ENCODE results near the gene ZMYND8. TPM values are rescaled to one million over a fixed set of nuclear protein-coding genes. Genes with fewer than 3 reads are reported as not detected.
"Not testable (repeated sequence)": the region's sequence is repeated elsewhere in the genome, so short reads cannot be mapped to it uniquely, and the experiment has no call there.

ZMYND8 gene
- total RNA-seq, 1 experiment from 2014 or later, result 44.1 TPM

GRCh38 chr20:47250360-47250759 is 106.1 kb downstream of the ZMYND8 start:
- Histone ChIP-seq H3K79me2 (ENCODE audit: low read length) (peaks cover 78% of the 10 kb centered on the region), H3K27me3 (ENCODE audit: low read length) (no peaks in the 10 kb centered on the region), H2AFZ (ENCODE audit: low read length) (no peak overlapping the region), H3K4me1 (ENCODE audit: low read length) (peaks cover 20% of the 10 kb centered on the region), H3K36me3 (ENCODE audit: insufficient read depth, low read length) (peaks cover 67% of the 10 kb centered on the region), H3K4me3 (ENCODE audit: low read length) (no peak overlapping the region), H3K9me2 (replicated peaks; ENCODE audit: insufficient read depth, low read length) (no peaks in the 10 kb centered on the region), H3K4me2 (ENCODE audit: low read depth, low read length, poor library complexity, severe bottlenecking) (no peak overlapping the region), H3K9ac (ENCODE audit: low read length) (no peak overlapping the region), H4K20me1 (ENCODE audit: insufficient read depth, low read depth, low read length) (peaks cover 8% of the 10 kb centered on the region; the same call in 1 of the 2 replicates), H3K9me3 (ENCODE audit: low read length) (no peaks in the 10 kb centered on the region), H3K27ac (ENCODE audit: low read length) (0 out of 2 replicates have a peak overlapping the region, but pooled peaks have one; percentile 8)
- no peak for DNase-seq

DNA sequence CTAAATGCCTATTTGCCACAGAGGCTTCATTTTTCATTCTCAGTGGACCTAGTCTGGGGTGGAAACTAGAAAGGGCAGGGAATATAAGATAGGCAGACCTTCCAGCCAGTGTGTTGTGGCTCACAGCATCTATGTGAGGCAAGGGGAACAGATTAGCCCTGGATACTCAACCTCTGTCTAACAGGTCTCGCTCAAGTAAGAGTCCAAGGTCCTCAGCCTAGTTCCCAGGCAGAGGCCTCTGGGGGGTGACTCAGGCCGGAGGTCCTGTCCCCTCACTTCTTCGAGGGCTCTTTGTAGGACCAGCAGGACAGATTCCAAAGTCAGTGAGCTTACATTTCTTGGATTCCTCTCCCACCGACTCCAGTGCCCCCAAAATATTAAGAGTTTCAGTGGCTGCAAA is 106.6 kb downstream of the ZMYND8 start:
- H3K36me3 ChIP-seq (ENCODE audit: insufficient read depth, low read length), result peaks cover 66% of the 10 kb centered on the region
- peaks cover 79% of the 10 kb centered on the region for H3K79me2 ChIP-seq (ENCODE audit: low read length)

DNA sequence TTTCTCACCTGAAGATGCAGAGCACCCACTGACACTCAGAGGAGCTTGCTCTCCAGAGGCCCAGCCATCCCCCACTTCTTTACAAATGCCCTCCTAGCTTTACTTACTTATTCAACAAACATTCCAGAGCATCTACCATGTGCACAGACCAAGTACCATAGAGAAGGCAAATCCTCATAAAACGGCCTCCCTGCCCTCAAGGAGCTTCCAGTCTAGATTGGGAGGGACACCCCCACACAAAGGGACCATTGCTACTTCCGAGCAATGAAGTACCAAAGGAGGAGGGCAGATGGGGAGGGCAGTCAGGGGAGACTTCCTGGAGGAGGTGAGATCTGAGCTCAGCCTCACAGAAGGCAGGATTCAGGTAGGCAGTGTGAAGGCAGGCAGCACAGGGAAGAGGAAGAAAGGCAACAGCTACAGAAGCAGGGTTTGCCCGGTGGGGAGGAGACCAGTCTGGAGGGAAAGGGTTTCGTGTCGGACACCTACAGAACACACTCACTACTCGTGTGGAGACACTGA is 108.0 kb downstream of the ZMYND8 start:
- H3K9me3 ChIP-seq (ENCODE audit: low read length), result no peaks in the 10 kb centered on the region
- no peak overlapping the region for H3K4me2 ChIP-seq (ENCODE audit: low read depth, low read length, poor library complexity, severe bottlenecking)
- peaks cover 13% of the 10 kb centered on the region; the same call in 1 of the 2 replicates for H4K20me1 ChIP-seq (ENCODE audit: insufficient read depth, low read depth, low read length)
- H3K36me3 ChIP-seq (ENCODE audit: insufficient read depth, low read length), result peaks cover 63% of the 10 kb centered on the region
- H2AFZ ChIP-seq (ENCODE audit: low read length), result no peak overlapping the region
- H3K9ac ChIP-seq (ENCODE audit: low read length), result no peak overlapping the region
- no peak overlapping the region for H3K27ac ChIP-seq (ENCODE audit: low read length)
- no peaks in the 10 kb centered on the region for H3K9me2 ChIP-seq (replicated peaks; ENCODE audit: insufficient read depth, low read length)
- H3K79me2 ChIP-seq (ENCODE audit: low read length), result peaks cover 74% of the 10 kb centered on the region
- peaks cover 18% of the 10 kb centered on the region for H3K4me1 ChIP-seq (ENCODE audit: low read length)
- no peak overlapping the region for H3K4me3 ChIP-seq (ENCODE audit: low read length)
- H3K27me3 ChIP-seq (ENCODE audit: low read length), result no peaks in the 10 kb centered on the region
- DNase-seq, result no peak

More for the DNA sequence above, 106.6 kb downstream of the ZMYND8 start:
- no peaks in the 10 kb centered on the region for H3K27me3 ChIP-seq (ENCODE audit: low read length)
- no peak overlapping the region for H3K4me3 ChIP-seq (ENCODE audit: low read length)
- no peak overlapping the region for H3K9ac ChIP-seq (ENCODE audit: low read length)
- H2AFZ ChIP-seq (ENCODE audit: low read length), result no peak overlapping the region
- H3K4me1 ChIP-seq (ENCODE audit: low read length), result peaks cover 22% of the 10 kb centered on the region
- H3K9me3 ChIP-seq (ENCODE audit: low read length), result no peaks in the 10 kb centered on the region
- no peaks in the 10 kb centered on the region for H3K9me2 ChIP-seq (replicated peaks; ENCODE audit: insufficient read depth, low read length)
- H4K20me1 ChIP-seq (ENCODE audit: insufficient read depth, low read depth, low read length), result peaks cover 8% of the 10 kb centered on the region; the same call in 1 of the 2 replicates
- DNase-seq, result no peak
- H3K4me2 ChIP-seq (ENCODE audit: low read depth, low read length, poor library complexity, severe bottlenecking), result no peak overlapping the region
- no peak overlapping the region for H3K27ac ChIP-seq (ENCODE audit: low read length)

DNA sequence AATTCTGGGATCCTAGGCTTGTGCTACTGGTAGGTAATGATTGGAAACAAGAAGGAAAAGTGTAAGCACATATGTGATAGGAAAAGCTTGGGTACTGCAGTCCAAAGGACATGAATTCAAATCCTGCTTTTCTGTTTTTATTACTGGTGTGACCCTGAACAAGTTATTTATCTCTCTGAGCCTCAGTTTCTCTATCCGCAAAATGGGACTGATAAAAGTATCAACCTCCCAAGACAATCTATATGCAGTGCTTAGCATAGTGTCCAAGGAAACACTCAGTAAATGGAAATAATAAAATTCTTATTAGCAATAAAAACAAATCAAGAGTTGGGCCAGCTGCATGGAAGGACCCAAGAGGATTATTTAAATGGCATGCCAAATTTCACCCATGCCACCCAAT is 108.5 kb downstream of the ZMYND8 start:
- H3K79me2 ChIP-seq (ENCODE audit: low read length), result peaks cover 78% of the 10 kb centered on the region

DNA sequence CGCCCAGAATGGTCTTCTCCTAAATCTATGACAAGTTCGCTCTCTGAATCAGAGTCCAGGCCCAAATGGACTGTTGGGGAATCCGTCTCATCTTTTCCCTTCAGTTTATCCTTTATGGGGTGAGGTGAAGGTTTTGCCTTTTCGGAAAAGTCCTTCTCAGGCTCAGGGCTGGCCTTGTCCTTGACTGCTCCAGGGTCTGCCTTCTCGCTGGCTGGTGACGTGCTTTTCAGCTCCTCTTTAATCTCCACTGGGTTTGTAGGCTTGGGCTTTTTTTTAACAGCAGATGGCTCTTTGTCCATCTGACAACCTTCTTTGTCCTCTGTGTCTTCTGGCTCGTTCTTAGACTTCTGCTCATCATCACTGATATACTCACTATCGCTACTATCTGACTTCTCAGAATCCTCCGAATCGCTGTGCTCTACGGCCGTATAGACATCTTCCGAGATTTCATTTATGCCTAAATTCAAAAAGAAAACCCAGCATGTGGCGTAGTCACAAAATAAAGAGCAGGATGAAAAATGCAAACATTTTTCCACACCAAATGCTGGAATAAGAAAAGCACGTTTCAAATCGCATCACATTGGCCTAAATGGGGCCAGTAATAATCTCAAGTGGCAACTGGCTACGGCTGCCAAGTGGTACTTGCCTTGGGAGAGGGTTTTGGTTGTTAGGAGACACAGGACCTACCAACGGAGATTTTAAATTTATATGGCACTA is 110.3 kb downstream of the ZMYND8 start:
- H3K4me2 ChIP-seq (ENCODE audit: low read depth, low read length, poor library complexity, severe bottlenecking), result no peak overlapping the region
- H3K79me2 ChIP-seq (ENCODE audit: low read length), result peaks cover 81% of the 10 kb centered on the region
- H3K9me3 ChIP-seq (ENCODE audit: low read length), result no peaks in the 10 kb centered on the region
- no peak for DNase-seq
- peaks cover 72% of the 10 kb centered on the region for H3K36me3 ChIP-seq (ENCODE audit: insufficient read depth, low read length)
- peaks cover 7% of the 10 kb centered on the region for H3K4me1 ChIP-seq (ENCODE audit: low read length)
- peaks cover 19% of the 10 kb centered on the region; the same call in 1 of the 2 replicates for H4K20me1 ChIP-seq (ENCODE audit: insufficient read depth, low read depth, low read length)
- H3K9me2 ChIP-seq (replicated peaks; ENCODE audit: insufficient read depth, low read length), result no peaks in the 10 kb centered on the region
- H3K27me3 ChIP-seq (ENCODE audit: low read length), result no peaks in the 10 kb centered on the region
- no peak overlapping the region for H3K9ac ChIP-seq (ENCODE audit: low read length)
- H3K4me3 ChIP-seq (ENCODE audit: low read length), result no peak overlapping the region
- H2AFZ ChIP-seq (ENCODE audit: low read length), result no peak overlapping the region
- no peak overlapping the region for H3K27ac ChIP-seq (ENCODE audit: low read length)

More for the DNA sequence above, 108.5 kb downstream of the ZMYND8 start:
- H3K4me1 ChIP-seq (ENCODE audit: low read length), result peaks cover 15% of the 10 kb centered on the region
- H3K27ac ChIP-seq (ENCODE audit: low read length), result no peak overlapping the region
- no peak overlapping the region for H2AFZ ChIP-seq (ENCODE audit: low read length)
- peaks cover 16% of the 10 kb centered on the region; the same call in 1 of the 2 replicates for H4K20me1 ChIP-seq (ENCODE audit: insufficient read depth, low read depth, low read length)
- H3K27me3 ChIP-seq (ENCODE audit: low read length), result no peaks in the 10 kb centered on the region
- no peak for DNase-seq
- H3K9me3 ChIP-seq (ENCODE audit: low read length), result no peaks in the 10 kb centered on the region
- no peak overlapping the region for H3K4me3 ChIP-seq (ENCODE audit: low read length)
- H3K4me2 ChIP-seq (ENCODE audit: low read depth, low read length, poor library complexity, severe bottlenecking), result no peak overlapping the region
- H3K36me3 ChIP-seq (ENCODE audit: insufficient read depth, low read length), result peaks cover 67% of the 10 kb centered on the region
- H3K9ac ChIP-seq (ENCODE audit: low read length), result no peak overlapping the region
- H3K9me2 ChIP-seq (replicated peaks; ENCODE audit: insufficient read depth, low read length), result no peaks in the 10 kb centered on the region

- not testable (repeated sequence) for DNase-seq; H3K9ac ChIP-seq (ENCODE audit: low read length); H2AFZ ChIP-seq (ENCODE audit: low read length); H3K9me2 ChIP-seq (replicated peaks; ENCODE audit: insufficient read depth, low read length); H3K27me3 ChIP-seq (ENCODE audit: low read length); H3K9me3 ChIP-seq (ENCODE audit: low read length); H3K4me2 ChIP-seq (ENCODE audit: low read depth, low read length, poor library complexity, severe bottlenecking); H3K4me1 ChIP-seq (ENCODE audit: low read length); H3K4me3 ChIP-seq (ENCODE audit: low read length); H3K27ac ChIP-seq (ENCODE audit: low read length)
- Histone ChIP-seq H3K36me3 (ENCODE audit: insufficient read depth, low read length) (peaks cover 61% of the 10 kb centered on the region), H4K20me1 (ENCODE audit: insufficient read depth, low read depth, low read length) (peaks cover 19% of the 10 kb centered on the region; the same call in 1 of the 2 replicates), H3K79me2 (ENCODE audit: low read length) (peaks cover 71% of the 10 kb centered on the region)
Measured at GRCh38 chr20:47245166-47245565, 111.3 kb downstream of the ZMYND8 start.

DNA sequence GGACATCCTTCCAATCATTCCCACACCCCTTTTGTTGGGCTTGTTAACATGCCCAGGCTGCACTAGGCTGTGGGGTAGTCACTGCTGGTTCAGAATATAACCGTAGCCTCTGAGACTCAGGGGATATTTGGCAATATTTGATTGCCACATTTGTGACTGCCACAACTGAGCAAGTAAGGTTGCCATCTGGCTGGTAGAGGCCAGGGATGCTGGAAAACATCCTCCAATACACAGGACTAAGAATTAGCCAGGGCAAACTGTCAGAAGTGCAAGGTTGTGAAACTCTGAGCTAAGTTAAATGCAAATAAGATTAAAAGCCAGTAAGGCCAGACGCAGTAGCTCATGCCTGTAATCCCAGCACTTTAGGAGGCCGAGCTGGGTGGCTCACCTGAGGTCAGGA is 112.0 kb downstream of the ZMYND8 start:
- no peak overlapping the region for H2AFZ ChIP-seq (ENCODE audit: low read length)
- peaks cover 19% of the 10 kb centered on the region; the same call in 1 of the 2 replicates for H4K20me1 ChIP-seq (ENCODE audit: insufficient read depth, low read depth, low read length)
- peaks cover 56% of the 10 kb centered on the region for H3K36me3 ChIP-seq (ENCODE audit: insufficient read depth, low read length)
- H3K27me3 ChIP-seq (ENCODE audit: low read length), result no peaks in the 10 kb centered on the region
- no peaks in the 10 kb centered on the region for H3K9me2 ChIP-seq (replicated peaks; ENCODE audit: insufficient read depth, low read length)
- peak overlapping the region; percentile 36; the same call in 1 of the 2 replicates for H3K27ac ChIP-seq (ENCODE audit: low read length)
- H3K4me1 ChIP-seq (ENCODE audit: low read length), result peaks cover 7% of the 10 kb centered on the region
- H3K4me3 ChIP-seq (ENCODE audit: low read length), result no peak overlapping the region
- H3K79me2 ChIP-seq (ENCODE audit: low read length), result peaks cover 67% of the 10 kb centered on the region
- no peak overlapping the region for H3K9ac ChIP-seq (ENCODE audit: low read length)
- no peak overlapping the region for H3K4me2 ChIP-seq (ENCODE audit: low read depth, low read length, poor library complexity, severe bottlenecking)
- no peaks in the 10 kb centered on the region for H3K9me3 ChIP-seq (ENCODE audit: low read length)
- DNase-seq, result no peak

DNA sequence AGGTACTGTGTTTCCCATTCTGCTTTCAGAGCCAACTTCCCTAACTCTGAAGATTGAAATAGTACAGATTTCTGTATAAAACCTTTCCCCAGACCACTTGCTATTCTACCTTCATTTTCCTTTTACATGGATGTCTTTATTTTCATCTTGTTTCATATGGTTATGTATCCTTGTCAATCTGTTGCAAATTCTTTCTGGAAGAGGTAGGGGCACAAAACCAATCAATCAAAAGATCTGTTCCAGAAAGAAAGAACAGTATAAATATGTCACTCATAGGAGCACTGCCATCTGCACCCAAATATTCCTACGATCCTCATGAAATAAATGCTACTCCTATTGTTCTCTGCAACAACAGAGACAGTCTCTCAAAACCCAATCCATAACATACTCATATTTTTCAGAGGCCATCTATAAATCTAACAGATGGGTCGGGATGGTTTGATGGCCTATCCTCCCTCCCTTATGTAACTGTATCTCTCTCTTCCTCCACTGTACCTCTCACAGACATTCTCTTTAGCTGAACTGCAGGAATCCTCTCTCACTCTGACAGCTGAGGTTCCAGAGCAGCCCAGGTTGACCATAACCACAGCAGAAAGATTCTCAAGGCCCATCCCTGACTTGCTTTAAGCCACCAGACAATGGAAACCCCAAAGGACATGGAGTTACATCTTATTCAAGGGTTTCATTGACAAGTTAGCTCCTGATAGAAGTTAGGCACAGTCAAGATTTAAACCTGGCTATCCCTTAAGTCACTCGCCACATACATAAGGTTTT is 112.8 kb downstream of the ZMYND8 start:
- no peak overlapping the region for H3K4me3 ChIP-seq (ENCODE audit: low read length)
- no peaks in the 10 kb centered on the region for H3K27me3 ChIP-seq (ENCODE audit: low read length)
- H3K4me1 ChIP-seq (ENCODE audit: low read length), result peaks cover 7% of the 10 kb centered on the region
- no peak overlapping the region for H3K9ac ChIP-seq (ENCODE audit: low read length)
- H4K20me1 ChIP-seq (ENCODE audit: insufficient read depth, low read depth, low read length), result peaks cover 19% of the 10 kb centered on the region; the same call in 1 of the 2 replicates
- no peak overlapping the region for H3K4me2 ChIP-seq (ENCODE audit: low read depth, low read length, poor library complexity, severe bottlenecking)
- no peak for DNase-seq
- H2AFZ ChIP-seq (ENCODE audit: low read length), result no peak overlapping the region
- peaks cover 63% of the 10 kb centered on the region for H3K79me2 ChIP-seq (ENCODE audit: low read length)
- no peaks in the 10 kb centered on the region for H3K9me3 ChIP-seq (ENCODE audit: low read length)
- H3K27ac ChIP-seq (ENCODE audit: low read length), result no peak overlapping the region
- H3K36me3 ChIP-seq (ENCODE audit: insufficient read depth, low read length), result peaks cover 55% of the 10 kb centered on the region
- no peaks in the 10 kb centered on the region for H3K9me2 ChIP-seq (replicated peaks; ENCODE audit: insufficient read depth, low read length)
